ENCODE measurements around the gene BRI3.

DNA sequence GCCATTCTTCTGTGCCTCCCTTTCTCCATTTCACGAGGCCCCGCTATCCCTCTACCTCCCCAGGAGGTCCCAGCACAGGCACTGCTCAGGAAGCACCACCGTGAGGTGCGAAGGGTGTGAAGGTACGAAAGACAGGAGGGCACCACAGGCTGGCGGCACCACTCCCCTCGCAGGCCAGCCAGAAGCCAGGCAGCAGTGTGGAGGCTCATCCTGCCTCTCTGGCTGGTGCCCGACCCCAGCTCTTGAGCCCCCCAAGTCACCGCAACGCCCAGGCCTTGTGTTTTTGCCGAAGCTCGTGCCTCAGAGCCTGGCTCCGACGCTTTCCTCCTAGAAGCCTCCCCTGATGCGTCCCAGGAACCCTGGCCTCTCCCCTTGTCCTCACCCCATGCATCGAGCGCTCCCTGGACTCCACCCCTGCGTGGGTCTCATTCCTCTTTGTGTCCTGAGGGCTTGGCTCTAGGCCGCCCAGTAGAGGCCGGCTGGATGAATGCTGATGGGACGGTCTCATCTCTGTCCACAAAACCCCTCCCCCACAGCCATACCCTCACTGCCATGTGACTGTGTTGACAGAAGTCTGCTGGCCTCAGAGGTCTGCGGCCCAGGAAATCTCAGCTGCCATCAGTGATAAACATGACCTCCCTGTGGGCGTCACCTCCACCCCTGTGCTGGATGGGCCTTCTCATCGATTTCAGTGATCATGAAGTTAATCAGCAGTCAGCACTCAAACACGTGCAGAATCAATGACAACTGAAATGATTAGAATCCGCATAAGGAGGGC, 19.3 kb downstream of the BRI3 start:
- TF ChIP-seq, protein P1, sequence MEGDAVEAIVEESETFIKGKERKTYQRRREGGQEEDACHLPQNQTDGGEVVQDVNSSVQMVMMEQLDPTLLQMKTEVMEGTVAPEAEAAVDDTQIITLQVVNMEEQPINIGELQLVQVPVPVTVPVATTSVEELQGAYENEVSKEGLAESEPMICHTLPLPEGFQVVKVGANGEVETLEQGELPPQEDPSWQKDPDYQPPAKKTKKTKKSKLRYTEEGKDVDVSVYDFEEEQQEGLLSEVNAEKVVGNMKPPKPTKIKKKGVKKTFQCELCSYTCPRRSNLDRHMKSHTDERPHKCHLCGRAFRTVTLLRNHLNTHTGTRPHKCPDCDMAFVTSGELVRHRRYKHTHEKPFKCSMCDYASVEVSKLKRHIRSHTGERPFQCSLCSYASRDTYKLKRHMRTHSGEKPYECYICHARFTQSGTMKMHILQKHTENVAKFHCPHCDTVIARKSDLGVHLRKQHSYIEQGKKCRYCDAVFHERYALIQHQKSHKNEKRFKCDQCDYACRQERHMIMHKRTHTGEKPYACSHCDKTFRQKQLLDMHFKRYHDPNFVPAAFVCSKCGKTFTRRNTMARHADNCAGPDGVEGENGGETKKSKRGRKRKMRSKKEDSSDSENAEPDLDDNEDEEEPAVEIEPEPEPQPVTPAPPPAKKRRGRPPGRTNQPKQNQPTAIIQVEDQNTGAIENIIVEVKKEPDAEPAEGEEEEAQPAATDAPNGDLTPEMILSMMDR (IDR thresholded peaks at IDR 0.05): no peak
- no peak for TF ChIP-seq POLR2A (IDR thresholded peaks at IDR 0.05)
